Measurements from ENCODE around the gene MAN1C1. TPM values are rescaled to one million over a fixed set of nuclear protein-coding genes. Genes with fewer than 3 reads are reported as not detected.

Gene MAN1C1
- total RNA-seq, 2 donors from 2014 or later, result 4.4 to 10.9 TPM

DNA sequence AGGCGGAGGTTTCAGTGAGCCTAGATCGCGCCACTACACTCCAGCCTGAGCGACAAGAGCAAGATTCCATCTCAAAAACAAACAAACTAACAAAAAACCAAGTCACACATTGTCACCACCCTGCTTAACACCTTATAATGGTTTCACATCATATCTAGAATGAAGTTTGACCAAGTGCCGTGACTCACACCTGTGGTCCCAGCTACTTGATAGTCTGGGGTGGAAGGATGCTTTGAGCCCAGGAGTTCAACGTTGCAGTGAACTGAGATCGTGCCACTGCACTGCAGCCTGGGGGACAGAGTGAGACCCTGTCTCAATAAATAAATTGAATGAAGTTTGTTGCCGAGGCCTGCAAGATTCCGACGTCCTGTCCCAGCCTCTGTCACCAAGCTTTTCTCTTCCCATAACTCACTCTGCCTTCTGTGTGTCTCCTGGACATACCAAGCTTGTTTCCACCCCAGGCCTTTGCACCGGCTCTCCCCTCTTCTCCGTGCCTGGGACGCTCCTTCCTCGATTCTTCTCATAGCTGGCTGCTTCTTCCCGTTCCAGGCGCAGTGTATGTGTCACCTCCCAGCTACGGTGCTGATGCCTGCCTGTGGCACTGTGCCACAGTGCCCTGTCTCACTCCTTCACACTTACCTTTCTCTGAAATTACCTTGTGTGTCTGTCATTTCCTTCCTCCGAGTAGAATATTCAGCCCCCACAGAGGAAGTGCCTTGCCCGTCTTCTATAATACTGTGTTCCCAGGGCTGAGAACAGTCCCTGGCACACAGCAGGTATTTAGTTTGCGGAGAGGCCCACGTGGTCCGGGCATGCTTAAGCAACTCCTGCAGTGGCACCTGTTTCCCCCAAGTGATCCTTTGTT, 179.6 kb downstream of the MAN1C1 start:
- Histone ChIP-seq H3K36me3 (replicated peaks in 1 of 2; ENCODE audit: insufficient read depth in 1 of 2, low read depth in 2 of 2) (no peaks in the 10 kb centered on the region), H3K27ac (peak overlapping the region; percentile 55 to 78 (median 66)), H3K4me1 (peaks cover 37% of the 10 kb centered on the region), H3K4me3 (no peak overlapping the region), H3K9me3 (no peaks in the 10 kb centered on the region), H3K27me3 (no peaks in the 10 kb centered on the region)
- ATAC-seq (peak; percentile 73), DNase-seq (peak; percentile 72 to 86 (median 84))
- intact Hi-C loops (cut with DNase I), result no loop called here
- TF ChIP-seq POLR2A (IDR thresholded peaks at IDR 0.05), result no peak
- TF ChIP-seq, protein P1, sequence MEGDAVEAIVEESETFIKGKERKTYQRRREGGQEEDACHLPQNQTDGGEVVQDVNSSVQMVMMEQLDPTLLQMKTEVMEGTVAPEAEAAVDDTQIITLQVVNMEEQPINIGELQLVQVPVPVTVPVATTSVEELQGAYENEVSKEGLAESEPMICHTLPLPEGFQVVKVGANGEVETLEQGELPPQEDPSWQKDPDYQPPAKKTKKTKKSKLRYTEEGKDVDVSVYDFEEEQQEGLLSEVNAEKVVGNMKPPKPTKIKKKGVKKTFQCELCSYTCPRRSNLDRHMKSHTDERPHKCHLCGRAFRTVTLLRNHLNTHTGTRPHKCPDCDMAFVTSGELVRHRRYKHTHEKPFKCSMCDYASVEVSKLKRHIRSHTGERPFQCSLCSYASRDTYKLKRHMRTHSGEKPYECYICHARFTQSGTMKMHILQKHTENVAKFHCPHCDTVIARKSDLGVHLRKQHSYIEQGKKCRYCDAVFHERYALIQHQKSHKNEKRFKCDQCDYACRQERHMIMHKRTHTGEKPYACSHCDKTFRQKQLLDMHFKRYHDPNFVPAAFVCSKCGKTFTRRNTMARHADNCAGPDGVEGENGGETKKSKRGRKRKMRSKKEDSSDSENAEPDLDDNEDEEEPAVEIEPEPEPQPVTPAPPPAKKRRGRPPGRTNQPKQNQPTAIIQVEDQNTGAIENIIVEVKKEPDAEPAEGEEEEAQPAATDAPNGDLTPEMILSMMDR (IDR thresholded peaks at IDR 0.05), result no peak
- WGBS, 2 donors, result 52 to 60% methylated on average over 22 of the region's 22 CpGs

DNA sequence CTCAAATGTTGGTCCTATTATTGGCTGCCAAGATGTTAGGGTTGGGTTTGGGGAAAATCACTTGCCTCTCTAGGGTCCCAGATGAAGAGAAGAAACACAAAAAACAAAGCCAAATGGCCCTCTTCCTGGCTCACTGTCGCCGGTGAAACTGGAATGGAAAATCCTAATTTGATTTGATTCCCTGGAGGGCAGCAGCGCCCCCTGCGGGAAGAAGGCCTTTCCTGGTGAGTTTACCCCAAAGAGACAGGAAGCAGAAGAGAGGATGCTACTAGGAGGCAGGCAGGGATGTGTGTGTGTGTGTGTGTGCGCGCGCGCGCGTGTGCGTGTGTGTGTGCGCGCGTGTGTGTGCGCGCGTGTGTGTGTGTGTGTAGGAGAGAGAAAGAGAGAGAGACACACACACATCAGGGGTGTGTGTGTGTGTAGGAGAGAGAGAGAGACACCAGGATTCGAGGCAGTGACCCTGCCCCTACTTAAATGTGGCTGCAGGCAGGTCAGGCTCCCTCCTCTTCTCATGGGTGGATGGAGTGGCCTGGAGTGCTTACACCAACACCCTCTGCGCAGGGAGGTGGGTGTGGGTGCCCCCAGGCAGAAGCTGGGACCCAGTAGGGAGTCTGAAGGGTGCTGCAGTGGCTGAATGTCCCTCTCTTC, 180.3 kb downstream of the MAN1C1 start:
- peak in 1 of 3 donors; percentile 1 for TF ChIP-seq POLR2A (IDR thresholded peaks at IDR 0.05)
- TF ChIP-seq, protein P1 (IDR thresholded peaks at IDR 0.05), result peak; percentile 72 to 97 (median 94)
- ATAC-seq (peak; percentile 71), DNase-seq (peak; percentile 88 to 95 (median 91))
- Histone ChIP-seq H3K36me3 (replicated peaks in 1 of 2; ENCODE audit: insufficient read depth in 1 of 2, low read depth in 2 of 2) (no peaks in the 10 kb centered on the region), H3K27ac (peak overlapping the region; percentile 55 to 78 (median 66)), H3K4me1 (peaks cover 44% of the 10 kb centered on the region), H3K4me3 (no peak overlapping the region), H3K27me3 (no peaks in the 10 kb centered on the region), H3K9me3 (no peaks in the 10 kb centered on the region)
- intact Hi-C loops (cut with DNase I), result no loop called here
- WGBS, 2 donors, result 4 to 9% methylated on average over 18 to 19 of the region's 19 CpGs

- Histone ChIP-seq H3K4me1 (peaks cover 54% of the 10 kb centered on the region), H3K27ac (peak overlapping the region in 2 of 4 donors; percentile 75 to 76), H3K9me3 (no peaks in the 10 kb centered on the region), H3K27me3 (no peaks in the 10 kb centered on the region), H3K4me3 (no peak overlapping the region), H3K36me3 (replicated peaks in 1 of 2; ENCODE audit: insufficient read depth in 1 of 2, low read depth in 2 of 2) (no peaks in the 10 kb centered on the region)
- 41 to 59% methylated on average over 2 to 8 of the region's 8 CpGs for WGBS, 2 donors
- intact Hi-C loops (cut with DNase I), result no loop called here
- no peak for ATAC-seq
- DNase-seq, result peak in 3 of 4 donors; percentile 49 to 52 (median 50)
- TF ChIP-seq, protein P1 (IDR thresholded peaks at IDR 0.05), result peak in 5 of 7 experiments; percentile 26 to 48 (median 42)
- TF ChIP-seq POLR2A (IDR thresholded peaks at IDR 0.05), result no peak
These were observed 181.3 kb downstream of the MAN1C1 start for GRCh38 chr1:25797939-25798338.

DNA sequence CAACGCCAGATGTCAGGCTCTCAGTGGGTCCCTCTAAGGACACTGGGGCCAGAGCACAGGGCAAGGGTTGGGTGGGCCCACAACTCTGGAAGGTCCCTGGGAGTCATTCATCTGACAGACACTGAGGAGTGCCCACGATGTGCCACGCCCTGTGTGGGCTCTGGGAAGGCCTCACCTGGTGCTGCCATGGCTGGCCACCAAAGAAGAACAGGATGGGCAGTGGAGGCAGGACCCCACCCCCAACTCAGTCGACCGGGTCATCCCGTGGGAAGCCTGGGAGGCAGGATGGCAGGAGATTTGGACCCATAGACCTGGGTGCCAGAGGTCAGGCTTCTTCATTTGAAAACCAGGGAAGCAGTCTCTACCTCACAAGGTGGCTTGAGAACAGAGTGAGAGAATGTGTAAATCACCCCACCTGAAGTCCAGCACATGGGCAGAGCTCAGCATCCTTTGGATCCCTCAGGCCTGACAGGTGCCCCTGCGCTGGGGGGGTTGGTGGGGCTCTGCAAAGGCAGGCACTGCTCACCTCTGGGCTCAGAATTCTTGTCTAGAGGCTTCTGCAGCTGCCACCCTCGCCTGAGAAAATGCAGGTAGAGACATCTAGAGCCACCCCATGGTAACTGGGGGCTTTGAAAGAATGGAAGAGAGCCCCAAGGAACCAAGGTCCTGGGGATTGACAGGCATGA, 182.2 kb downstream of the MAN1C1 start:
- TF ChIP-seq POLR2A (IDR thresholded peaks at IDR 0.05), result no peak
- TF ChIP-seq, protein P1 (IDR thresholded peaks at IDR 0.05), result no peak
- 67 to 80% methylated on average over 6 to 8 of the region's 8 CpGs for WGBS, 2 donors
- no peaks in the 10 kb centered on the region for H3K9me3 ChIP-seq
- H3K27me3 ChIP-seq, result no peaks in the 10 kb centered on the region
- intact Hi-C loops (cut with DNase I), result no loop called here
- no peak for DNase-seq
- H3K4me3 ChIP-seq, result no peak overlapping the region
- ATAC-seq, result no peak
- no peaks in the 10 kb centered on the region for H3K36me3 ChIP-seq (replicated peaks in 1 of 2; ENCODE audit: insufficient read depth in 1 of 2, low read depth in 2 of 2)
- H3K27ac ChIP-seq, result peak overlapping the region; percentile 31 to 76 (median 56)
- H3K4me1 ChIP-seq, result peaks cover 62% of the 10 kb centered on the region

All from body of pancreas (tissue), 4 donors.